Cardiac muscle cell (in vitro differentiated cells and primary cell): ENCODE data around the gene MED13. TPM values are rescaled to one million over a fixed set of nuclear protein-coding genes. Genes with fewer than 3 reads are reported as not detected.

Source experiments
- DNase-seq, 2 donors: peaks; one replicate each; pipeline versions ENCODE4 v3.0.0 to v3.0.0-alpha.2; 2010 to 2017; ENCODE audit warnings: low read depth in 1 of 2, low spot score in 1 of 2
- H3K27ac ChIP-seq: fragments of 200-600 bp; sonication (generic); 2 replicates; pipeline ENCODE4 v1.5.1; 2016
- H3K27me3 ChIP-seq: fragments of 200-600 bp; sonication (generic); 2 replicates; pipeline ENCODE4 v1.6.0; 2016; ENCODE audit warnings: control low read depth
- H3K36me3 ChIP-seq: fragments of 200-600 bp; sonication (generic); 2 replicates; pipeline ENCODE4 v1.5.1; 2016; ENCODE audit warnings: control low read depth
- H3K4me1 ChIP-seq: fragments of 200-600 bp; sonication (generic); 2 replicates; pipeline ENCODE4 v1.8.1; 2017; ENCODE audit warnings: low read depth, mild to moderate bottlenecking, mixed run types
- H3K4me3 ChIP-seq: fragments of 200-600 bp; sonication (generic); 2 replicates; pipeline ENCODE4 v1.5.1; 2016; ENCODE audit warnings: mild to moderate bottlenecking
- H3K9me3 ChIP-seq: fragments of 200-600 bp; sonication (generic); 2 replicates; pipeline ENCODE4 v1.5.1; 2017; ENCODE audit warnings: low read depth, mild to moderate bottlenecking, control low read depth
- CTCF ChIP-seq: IDR thresholded peaks from 2 replicates; pipeline ENCODE4 v1.5.1; 2012; ENCODE audit warnings: low read depth, mild to moderate bottlenecking, low read length
- polyA plus RNA-seq: library from polyadenylated mRNA; unstranded; fragments of >200 nt; fragmentation: Nextera tagmentation; extraction: Ambion mirVana; gene quantifications from 2 replicates; pipeline ENCODE4 v1.2.1, GENCODE V29; 2016
- total RNA-seq: library from RNA; depleted of rRNA; stranded (reverse); fragments of >200 nt; gene quantifications from 2 replicates; pipeline ENCODE4 v1.2.3, GENCODE V29; 2016

Gene MED13
- total RNA-seq (12.5 and 26.9 TPM in 2 replicates), polyA plus RNA-seq (3.3 and 5.0 TPM in 2 replicates)

GRCh38 chr17:62064791-62065563, at the start of gene MED13:
TSS of gene MED13 (minus strand) at chr17:62065278. CDS start at chr17:62065205, 73 bp downstream.
- peak within 1 kb of the TSS; percentile 96 for H3K4me3 ChIP-seq
- H3K4me1 ChIP-seq = peaks cover 21% of the 10 kb centered on the region
- no peak for TF ChIP-seq CTCF
- H3K9me3 ChIP-seq = no peaks in the 10 kb centered on the region
- DNase-seq = peak; percentile 44 to 78
- H3K27ac ChIP-seq = peak within 1 kb of the TSS; percentile 98
- no peaks in the 10 kb centered on the region for H3K27me3 ChIP-seq
- peaks cover 10% of the 10 kb centered on the region for H3K36me3 ChIP-seq

GRCh38 chr17:62112229-62112628, 47.2 kb upstream of the MED13 start:
- no peak for DNase-seq
- Histone ChIP-seq H3K27me3 (no peaks in the 10 kb centered on the region), H3K4me1 (no peaks in the 10 kb centered on the region), H3K4me3 (no peak overlapping the region), H3K36me3 (no peaks in the 10 kb centered on the region), H3K27ac (no peak overlapping the region), H3K9me3 (no peaks in the 10 kb centered on the region)
- no peak for TF ChIP-seq CTCF

GRCh38 chr17:62111562-62112171, 46.6 kb upstream of the MED13 start:
- DNase-seq = no peak
- Histone ChIP-seq H3K9me3 (no peaks in the 10 kb centered on the region), H3K4me3 (no peak overlapping the region), H3K27me3 (no peaks in the 10 kb centered on the region), H3K27ac (no peak overlapping the region), H3K36me3 (no peaks in the 10 kb centered on the region), H3K4me1 (no peaks in the 10 kb centered on the region)
- no peak for TF ChIP-seq CTCF

GRCh38 chr17:62110923-62111484, 45.9 kb upstream of the MED13 start:
- no peaks in the 10 kb centered on the region for H3K27me3 ChIP-seq
- no peaks in the 10 kb centered on the region for H3K9me3 ChIP-seq
- no peak for DNase-seq
- no peaks in the 10 kb centered on the region for H3K36me3 ChIP-seq
- no peaks in the 10 kb centered on the region for H3K4me1 ChIP-seq
- no peak overlapping the region for H3K27ac ChIP-seq
- no peak overlapping the region for H3K4me3 ChIP-seq
- no peak for TF ChIP-seq CTCF

GRCh38 chr17:62109924-62110323, 44.8 kb upstream of the MED13 start:
- no peak overlapping the region for H3K4me3 ChIP-seq
- no peaks in the 10 kb centered on the region for H3K9me3 ChIP-seq
- H3K36me3 ChIP-seq = no peaks in the 10 kb centered on the region
- peaks cover 2% of the 10 kb centered on the region for H3K4me1 ChIP-seq
- no peak for DNase-seq
- H3K27ac ChIP-seq = no peak overlapping the region
- no peak for TF ChIP-seq CTCF
- no peaks in the 10 kb centered on the region for H3K27me3 ChIP-seq
